GM21381 (cell line): Measurements from ENCODE around the gene MRPL50.
"Not testable (repeated sequence)": the region's sequence is repeated elsewhere in the genome, so short reads cannot be mapped to it uniquely, and the experiment has no call there.

Experiments used
- ATAC-seq: cut with Tn5 transposase; IDR thresholded peaks from one replicate; pipeline ENCODE4 v1.9.1; 2021; ENCODE audit warnings: mild to moderate bottlenecking, moderate library complexity; ENCODE audit not compliant: unreplicated experiment

MRPL50 gene

GRCh38 chr9:101418518-101419430 is 20.4 kb upstream of the MRPL50 start:
- ATAC-seq = no peak

DNA sequence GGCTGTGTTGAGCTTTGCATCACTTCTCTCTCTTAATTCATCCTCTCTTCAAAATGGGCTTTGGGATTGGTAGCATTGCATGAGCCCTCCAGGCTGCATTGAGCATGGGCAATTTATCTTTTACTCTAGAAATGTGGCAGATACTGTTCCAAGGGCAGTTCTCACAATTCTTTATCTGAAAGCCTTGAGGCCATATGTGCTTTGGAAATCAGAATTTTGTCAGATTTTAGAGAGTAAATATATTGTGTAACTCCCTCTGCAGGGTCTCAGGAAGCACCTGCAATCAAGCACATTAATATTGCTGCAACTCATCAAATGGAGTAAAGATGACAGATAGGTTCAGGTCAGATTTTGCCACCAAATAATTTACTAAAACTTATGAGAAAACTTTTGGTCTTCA is 19.6 kb upstream of the MRPL50 start:
- ATAC-seq = no peak

DNA sequence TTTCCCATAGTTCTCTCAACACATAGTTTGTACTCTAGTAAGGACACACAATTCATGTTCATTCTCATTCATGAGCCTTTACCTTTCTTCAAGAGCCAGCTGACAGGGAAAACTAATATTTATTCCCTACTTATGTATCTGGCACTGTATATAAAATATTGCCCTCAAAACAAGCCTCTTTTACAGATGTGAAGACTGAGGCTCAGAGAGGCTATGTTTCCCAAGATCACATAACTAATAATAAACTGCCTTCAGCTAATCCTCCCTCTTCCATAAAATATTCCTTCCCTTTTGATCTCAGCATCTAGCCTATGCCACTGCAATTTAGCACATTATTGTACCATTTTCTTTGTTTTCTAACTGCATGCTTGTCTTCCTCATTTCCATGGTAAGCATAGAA is 19.0 kb upstream of the MRPL50 start:
- ATAC-seq = no peak

DNA sequence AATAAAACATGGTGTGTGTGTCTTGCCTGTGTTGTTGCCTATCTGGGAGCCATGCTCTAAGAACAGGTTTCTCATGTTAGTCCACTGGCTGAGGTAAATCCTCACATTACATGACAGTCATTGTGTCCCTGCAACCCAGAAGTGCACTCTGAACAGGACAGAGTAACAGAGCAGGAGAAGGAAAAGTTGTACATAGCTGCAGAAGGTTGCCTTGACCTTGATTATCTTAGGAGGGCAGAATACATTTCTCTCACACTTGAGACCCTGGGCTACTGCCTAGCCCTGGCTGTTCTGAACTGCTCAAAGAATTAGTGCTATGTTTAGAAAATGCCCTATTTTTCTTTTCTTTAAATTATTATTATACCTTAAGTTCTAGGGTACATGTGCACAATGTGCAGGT is 17.2 kb upstream of the MRPL50 start:
- ATAC-seq = no peak

DNA sequence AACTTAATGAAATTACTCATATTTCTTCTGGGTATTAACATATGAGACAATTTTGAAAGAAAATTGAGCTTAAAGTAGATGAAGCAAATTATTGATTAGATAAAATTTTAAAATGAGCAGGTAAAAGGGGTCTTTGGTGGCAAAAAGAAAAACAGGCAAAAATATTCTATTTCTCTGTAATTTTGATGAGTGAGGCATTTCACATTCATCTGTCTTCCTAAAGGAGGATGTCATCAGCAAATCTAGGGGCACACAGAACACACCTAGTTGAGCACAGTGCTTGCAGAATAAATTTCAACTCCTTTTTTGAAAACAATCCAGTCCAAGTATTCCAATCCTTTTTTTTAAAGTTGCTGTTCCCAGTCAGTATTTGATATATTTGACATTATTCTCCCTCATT is 16.4 kb upstream of the MRPL50 start:
- no peak for ATAC-seq

- ATAC-seq = no peak
These were observed 10.7 kb upstream of the MRPL50 start for GRCh38 chr9:101409079-101409477.

- no peak for ATAC-seq
These were observed 10.1 kb upstream of the MRPL50 start for GRCh38 chr9:101408374-101409078.

DNA sequence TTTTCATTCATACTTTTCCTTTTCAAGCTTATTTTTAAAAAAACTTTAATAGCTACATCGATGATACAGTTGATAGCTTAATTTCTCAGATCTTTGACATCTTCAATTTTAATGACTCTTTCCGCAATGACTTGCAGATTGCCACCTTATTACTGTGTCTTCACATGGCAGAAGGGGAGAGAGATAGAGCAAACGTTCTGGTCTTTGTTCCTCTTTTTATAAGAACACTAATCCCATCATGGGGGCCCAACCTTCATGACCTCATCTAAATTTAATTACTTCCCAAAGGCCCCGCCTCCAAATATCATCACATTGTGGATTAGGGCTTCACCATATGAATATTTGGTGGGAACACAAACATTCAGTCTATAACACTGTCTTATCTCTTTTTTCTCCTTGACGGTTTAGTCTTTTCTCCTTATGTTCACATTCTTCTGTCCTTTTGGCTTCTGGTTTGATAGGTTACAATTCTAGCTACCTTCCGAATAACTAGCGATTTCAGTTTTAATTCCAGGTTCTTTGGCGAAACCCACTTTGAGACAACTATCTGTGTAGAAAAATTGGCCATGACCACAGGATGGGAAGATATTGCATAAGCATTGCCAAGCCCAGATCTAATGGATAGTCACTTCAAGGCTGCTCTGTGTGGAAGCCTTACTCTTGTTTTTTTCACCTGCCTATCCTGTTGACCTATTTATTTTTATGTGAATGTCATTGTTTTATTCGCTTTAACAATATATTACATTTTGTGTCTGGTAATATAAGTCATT is 5.3 kb upstream of the MRPL50 start:
- ATAC-seq = no peak

- ATAC-seq = no peak
These were observed 1.7 kb upstream of the MRPL50 start for GRCh38 chr9:101400120-101400519.

DNA sequence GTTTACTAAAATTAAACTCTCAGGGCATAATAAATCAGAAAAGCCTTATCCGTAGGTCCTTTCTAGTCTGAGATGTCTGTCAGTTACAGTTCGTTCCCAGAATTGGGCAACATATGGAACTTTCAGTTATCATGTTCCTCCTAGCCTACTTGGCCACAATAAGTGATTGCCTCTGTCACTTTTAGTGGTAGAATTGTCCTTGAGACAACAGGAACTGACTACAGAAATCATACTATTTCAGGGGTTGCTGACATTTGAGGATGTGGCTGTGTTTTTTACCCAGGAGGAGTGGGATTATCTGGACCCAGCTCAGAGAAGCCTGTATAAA is 1.2 kb upstream of the MRPL50 start:
- no peak for ATAC-seq

- ATAC-seq = no peak
These were observed 668 bp upstream of the MRPL50 start for GRCh38 chr9:101398930-101399642.

DNA sequence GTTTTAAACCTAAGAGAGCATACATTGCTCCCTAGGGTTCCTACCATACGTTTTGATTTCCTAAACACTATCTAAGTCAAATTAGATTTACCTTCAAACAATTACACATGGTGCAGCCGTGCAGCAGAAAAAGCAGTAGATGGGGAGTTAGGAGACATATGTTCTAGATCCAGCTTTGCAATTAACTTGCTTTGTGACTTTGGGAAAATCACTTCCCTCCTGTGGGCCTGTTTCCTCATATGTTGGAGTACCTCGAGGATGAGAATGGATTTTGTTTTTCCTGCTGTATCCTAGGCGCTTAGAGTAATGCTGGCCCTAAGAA is 711 bp downstream of the MRPL50 start:
- ATAC-seq = no peak

GRCh38 chr9:101394687-101395086 is 3.7 kb downstream of the MRPL50 start:
- ATAC-seq = no peak

- no peak for ATAC-seq
These were observed 5.3 kb downstream of the MRPL50 start for GRCh38 chr9:101393135-101393534.

DNA sequence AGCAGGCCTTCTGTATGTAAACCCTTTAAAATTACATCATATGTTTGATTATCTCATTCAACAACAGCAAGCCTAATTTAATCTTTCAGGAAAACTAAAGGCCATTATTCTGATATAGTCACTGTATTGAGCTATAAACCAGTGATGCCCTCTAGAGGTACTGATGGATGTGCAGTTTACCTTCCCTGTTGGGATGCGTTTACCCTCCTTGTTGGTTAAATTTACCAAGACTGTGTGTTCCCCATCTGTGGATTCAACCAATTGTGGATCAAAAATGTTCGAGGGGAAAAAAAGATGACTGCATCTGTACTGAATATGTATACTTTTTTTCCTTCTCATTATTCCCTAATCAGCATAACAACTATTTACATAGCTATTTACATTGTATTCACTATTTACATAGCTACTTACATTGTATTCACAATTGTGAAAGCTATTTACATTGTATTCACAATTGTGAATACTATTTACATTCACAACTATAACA is 9.9 kb downstream of the MRPL50 start:
- no peak for ATAC-seq

DNA sequence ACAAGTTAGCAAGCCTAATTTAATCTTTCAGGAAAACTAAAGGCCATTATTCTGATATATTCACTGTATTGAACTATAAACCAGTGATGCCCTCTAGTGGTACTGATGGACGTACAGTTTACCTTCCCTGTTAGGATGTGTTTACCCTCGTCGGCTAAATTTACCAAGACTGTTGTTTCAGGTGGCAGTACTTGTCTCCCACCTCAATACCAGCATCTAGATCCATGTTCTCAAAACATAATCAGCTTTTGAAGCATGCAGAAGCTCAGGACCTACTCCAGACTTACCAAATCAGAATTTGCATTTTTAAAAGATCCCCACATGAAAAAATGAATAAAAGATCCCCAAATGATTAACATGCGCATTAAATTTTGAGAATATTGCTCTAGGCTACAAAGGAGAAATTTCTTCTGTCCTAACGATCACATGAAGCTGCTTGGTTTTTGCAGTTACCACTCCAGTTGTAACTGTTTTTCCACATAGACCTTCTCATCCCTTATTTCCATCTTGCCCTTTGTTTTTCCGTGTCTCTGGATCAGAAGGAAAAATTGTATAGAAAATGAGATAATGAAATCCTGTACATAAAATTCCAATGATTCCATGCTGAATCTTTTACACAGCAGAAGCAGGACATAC is 10.4 kb downstream of the MRPL50 start:
- peak; percentile 75 for ATAC-seq

GRCh38 chr9:101384873-101385536 is 13.4 kb downstream of the MRPL50 start, which contains the start of gene BAAT:
TSS of gene BAAT (minus strand) at chr9:101385006. CDS start at chr9:101371404, 13,602 bp downstream.
- not testable (repeated sequence) for ATAC-seq

- ATAC-seq = no peak
These were observed 15.1 kb downstream of the MRPL50 start for GRCh38 chr9:101383361-101383760.

DNA sequence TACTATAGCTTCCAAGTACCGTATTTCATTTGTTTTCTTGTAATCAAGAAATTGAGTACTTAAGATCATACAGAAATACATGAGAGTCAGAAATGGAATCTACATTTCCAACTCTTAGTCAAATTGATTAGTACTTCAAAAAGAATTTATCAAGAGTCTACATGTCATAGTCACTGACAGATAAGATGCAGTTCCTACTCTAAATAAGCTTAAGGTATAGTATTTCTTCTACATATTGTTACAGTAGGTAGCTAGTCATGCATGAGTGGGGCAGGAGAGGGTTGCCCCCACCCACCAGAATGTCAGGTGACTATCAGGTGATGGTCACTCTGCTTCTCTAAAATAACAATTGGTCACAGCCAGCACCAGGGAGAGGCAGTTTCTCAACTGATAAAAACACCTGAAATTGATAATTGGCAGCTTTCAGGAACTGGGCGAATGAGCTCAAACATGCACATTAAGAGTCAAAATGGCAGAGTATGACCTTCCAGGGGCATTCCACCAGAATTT is 16.5 kb downstream of the MRPL50 start:
- no peak for ATAC-seq

DNA sequence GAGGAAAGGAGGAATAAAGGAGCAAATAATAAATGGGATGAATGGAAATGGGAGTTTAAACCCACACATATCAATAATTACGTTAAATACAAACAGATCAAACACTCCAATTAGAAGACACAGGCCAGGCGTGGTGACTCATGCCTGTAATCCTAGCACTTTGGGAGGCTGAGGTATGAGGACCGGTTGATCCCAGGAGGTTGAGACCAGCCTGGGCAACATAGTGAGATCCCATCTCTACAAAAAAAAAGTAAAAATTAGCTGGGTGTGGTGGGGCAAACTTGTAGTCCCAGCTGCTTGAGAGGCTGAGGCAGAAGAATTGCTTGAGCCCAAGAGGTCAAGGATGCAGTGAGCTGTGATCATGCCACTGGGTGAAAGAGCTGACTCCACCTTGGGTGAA is 17.3 kb downstream of the MRPL50 start:
- no peak for ATAC-seq
